Osteoblast (primary cell): ENCODE measurements around the gene OXCT2. TPM values are rescaled to one million over a fixed set of nuclear protein-coding genes. Genes with fewer than 3 reads are reported as not detected.

Source experiments
- DNase-seq: peaks from one replicate; pipeline ENCODE4 v3.0.0; 2011; ENCODE audit warnings: low spot score, mixed read lengths; ENCODE audit not compliant: insufficient read length; ENCODE audit errors: missing footprints
- H2AFZ ChIP-seq: 2 replicates; pipeline ENCODE4 v1.6.0; 2011; ENCODE audit warnings: mild to moderate bottlenecking, low read length
- H3K27ac ChIP-seq: 2 replicates; pipeline ENCODE4 v1.5.1; 2011; ENCODE audit warnings: mild to moderate bottlenecking, low read depth, low read length, moderate library complexity
- H3K27me3 ChIP-seq: 2 replicates; pipeline ENCODE4 v1.6.0; 2012; ENCODE audit warnings: mild to moderate bottlenecking, control low read depth, inconsistent platforms, low read length, moderate library complexity; ENCODE audit not compliant: insufficient read depth
- H3K36me3 ChIP-seq: 2 replicates; pipeline ENCODE4 v1.5.1; 2011; ENCODE audit warnings: mild to moderate bottlenecking, low read length, control low read depth, moderate library complexity; ENCODE audit not compliant: insufficient read depth
- H3K4me1 ChIP-seq: 2 replicates; pipeline ENCODE4 v1.5.1; 2011; ENCODE audit warnings: mild to moderate bottlenecking, low read length, control low read depth, moderate library complexity; ENCODE audit not compliant: insufficient read depth
- H3K4me2 ChIP-seq: 2 replicates; pipeline ENCODE4 v1.6.0; 2011; ENCODE audit warnings: mild to moderate bottlenecking, low read length; ENCODE audit not compliant: insufficient read depth
- H3K4me3 ChIP-seq: fragments of 200-600 bp; sonication (generic); 3 replicates; pipeline ENCODE4 v1.5.1; 2012; ENCODE audit warnings: mild to moderate bottlenecking, low read length, inconsistent platforms; ENCODE audit not compliant: insufficient read depth
- H3K79me2 ChIP-seq: 2 replicates; pipeline ENCODE4 v1.6.0; 2012; ENCODE audit warnings: mild to moderate bottlenecking, low read length, control low read depth, inconsistent platforms; ENCODE audit not compliant: insufficient read depth
- H3K9me3 ChIP-seq: 2 replicates; pipeline ENCODE4 v1.5.1; 2011; ENCODE audit warnings: low read depth, low read length, control low read depth
- H4K20me1 ChIP-seq: 2 replicates; pipeline ENCODE4 v1.6.0; 2012; ENCODE audit warnings: mild to moderate bottlenecking, low read length, control low read depth; ENCODE audit not compliant: insufficient read depth
- total RNA-seq: library from RNA; depleted of rRNA; stranded (reverse); fragments of >200 nt; gene quantifications from 2 replicates; pipeline ENCODE4 v1.2.3, GENCODE V29; 2012
- TF ChIP-seq, protein P1 (sequence below): IDR thresholded peaks from 2 replicates; pipeline ENCODE4 v1.5.1; 2011; ENCODE audit warnings: mild to moderate bottlenecking, low read depth, low read length, moderate library complexity; ENCODE audit errors: extremely low read depth

Gene OXCT2
- total RNA-seq, 1 donor, result 1.1 TPM

- TF ChIP-seq, protein P1, sequence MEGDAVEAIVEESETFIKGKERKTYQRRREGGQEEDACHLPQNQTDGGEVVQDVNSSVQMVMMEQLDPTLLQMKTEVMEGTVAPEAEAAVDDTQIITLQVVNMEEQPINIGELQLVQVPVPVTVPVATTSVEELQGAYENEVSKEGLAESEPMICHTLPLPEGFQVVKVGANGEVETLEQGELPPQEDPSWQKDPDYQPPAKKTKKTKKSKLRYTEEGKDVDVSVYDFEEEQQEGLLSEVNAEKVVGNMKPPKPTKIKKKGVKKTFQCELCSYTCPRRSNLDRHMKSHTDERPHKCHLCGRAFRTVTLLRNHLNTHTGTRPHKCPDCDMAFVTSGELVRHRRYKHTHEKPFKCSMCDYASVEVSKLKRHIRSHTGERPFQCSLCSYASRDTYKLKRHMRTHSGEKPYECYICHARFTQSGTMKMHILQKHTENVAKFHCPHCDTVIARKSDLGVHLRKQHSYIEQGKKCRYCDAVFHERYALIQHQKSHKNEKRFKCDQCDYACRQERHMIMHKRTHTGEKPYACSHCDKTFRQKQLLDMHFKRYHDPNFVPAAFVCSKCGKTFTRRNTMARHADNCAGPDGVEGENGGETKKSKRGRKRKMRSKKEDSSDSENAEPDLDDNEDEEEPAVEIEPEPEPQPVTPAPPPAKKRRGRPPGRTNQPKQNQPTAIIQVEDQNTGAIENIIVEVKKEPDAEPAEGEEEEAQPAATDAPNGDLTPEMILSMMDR, result peak; percentile 80
- no peaks in the 10 kb centered on the region for H4K20me1 ChIP-seq
- H3K4me2 ChIP-seq, result peak overlapping the region; percentile 54
- H3K9me3 ChIP-seq, result no peaks in the 10 kb centered on the region
- H3K4me1 ChIP-seq, result peaks cover 3% of the 10 kb centered on the region
- no peak overlapping the region for H3K27ac ChIP-seq
- peak; percentile 95 for DNase-seq
- H3K79me2 ChIP-seq, result no peaks in the 10 kb centered on the region
- peaks cover 5% of the 10 kb centered on the region for H3K27me3 ChIP-seq
- peak overlapping the region; percentile 36 for H2AFZ ChIP-seq
- H3K4me3 ChIP-seq, result no peak overlapping the region
- no peaks in the 10 kb centered on the region for H3K36me3 ChIP-seq
Measured at GRCh38 chr1:39816415-39817090, 45.4 kb upstream of the OXCT2 start.

DNA sequence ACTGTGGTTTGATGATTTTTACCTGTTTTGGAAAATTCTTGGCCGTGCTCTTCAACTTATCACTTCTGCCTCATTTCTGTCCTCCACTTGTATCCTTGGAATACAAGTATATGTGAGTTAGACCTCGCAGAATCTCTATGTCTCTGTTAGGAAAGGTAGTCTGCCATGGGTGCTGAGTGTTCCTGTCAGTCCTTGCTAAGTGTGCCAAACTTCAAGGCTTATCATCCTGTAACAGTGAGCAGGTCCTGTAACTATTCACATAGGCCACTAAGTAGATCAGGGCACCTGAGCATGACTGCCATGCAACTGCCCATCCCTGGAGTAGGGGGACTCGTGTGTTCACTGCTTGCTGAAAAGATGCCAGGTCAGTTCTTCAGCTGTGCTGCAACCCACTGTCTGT lies 41.8 kb upstream of the OXCT2 start:
- H3K27ac ChIP-seq, result no peak overlapping the region
- H4K20me1 ChIP-seq, result no peaks in the 10 kb centered on the region
- H3K36me3 ChIP-seq, result no peaks in the 10 kb centered on the region
- peaks cover 8% of the 10 kb centered on the region for H3K27me3 ChIP-seq
- H3K79me2 ChIP-seq, result no peaks in the 10 kb centered on the region
- DNase-seq, result no peak
- no peak overlapping the region for H2AFZ ChIP-seq
- no peak overlapping the region for H3K4me2 ChIP-seq
- no peak overlapping the region for H3K4me3 ChIP-seq
- no peaks in the 10 kb centered on the region for H3K9me3 ChIP-seq
- peaks cover 3% of the 10 kb centered on the region for H3K4me1 ChIP-seq
- TF ChIP-seq, protein P1, result no peak

- H3K9me3 ChIP-seq, result no peaks in the 10 kb centered on the region
- no peak overlapping the region for H3K4me2 ChIP-seq
- no peak for DNase-seq
- no peaks in the 10 kb centered on the region for H3K4me1 ChIP-seq
- no peak overlapping the region for H2AFZ ChIP-seq
- no peak overlapping the region for H3K4me3 ChIP-seq
- H3K27me3 ChIP-seq, result peaks cover 8% of the 10 kb centered on the region
- H3K27ac ChIP-seq, result no peak overlapping the region
- H3K79me2 ChIP-seq, result no peaks in the 10 kb centered on the region
- TF ChIP-seq, protein P1, result no peak
- no peaks in the 10 kb centered on the region for H4K20me1 ChIP-seq
- H3K36me3 ChIP-seq, result no peaks in the 10 kb centered on the region
Measured at GRCh38 chr1:39808784-39809517, 37.8 kb upstream of the OXCT2 start.

GRCh38 chr1:39805385-39805784 lies 34.2 kb upstream of the OXCT2 start:
- Histone ChIP-seq H3K36me3 (no peaks in the 10 kb centered on the region), H3K79me2 (no peaks in the 10 kb centered on the region), H3K27me3 (no peaks in the 10 kb centered on the region), H2AFZ (no peak overlapping the region), H3K9me3 (no peaks in the 10 kb centered on the region), H4K20me1 (no peaks in the 10 kb centered on the region), H3K4me3 (no peak overlapping the region), H3K4me1 (peaks cover 2% of the 10 kb centered on the region), H3K27ac (no peak overlapping the region), H3K4me2 (no peak overlapping the region)
- TF ChIP-seq, protein P1, result no peak
- DNase-seq, result no peak
